Stimulated activated CD4-positive, alpha-beta T cell treated with anti-CD3 and anti-CD28 coated beads, TNF-alpha, amount 100 ng/mL, for 1 hour (primary cell): ENCODE measurements around the gene BBS9.

Experiments
- DNase-seq, 3 donors: peaks; one replicate each; pipeline ENCODE4 v3.0.0-alpha.2; 2020; ENCODE audit warnings: low read depth in 3 of 3, low spot score in 1 of 3

BBS9 gene

DNA sequence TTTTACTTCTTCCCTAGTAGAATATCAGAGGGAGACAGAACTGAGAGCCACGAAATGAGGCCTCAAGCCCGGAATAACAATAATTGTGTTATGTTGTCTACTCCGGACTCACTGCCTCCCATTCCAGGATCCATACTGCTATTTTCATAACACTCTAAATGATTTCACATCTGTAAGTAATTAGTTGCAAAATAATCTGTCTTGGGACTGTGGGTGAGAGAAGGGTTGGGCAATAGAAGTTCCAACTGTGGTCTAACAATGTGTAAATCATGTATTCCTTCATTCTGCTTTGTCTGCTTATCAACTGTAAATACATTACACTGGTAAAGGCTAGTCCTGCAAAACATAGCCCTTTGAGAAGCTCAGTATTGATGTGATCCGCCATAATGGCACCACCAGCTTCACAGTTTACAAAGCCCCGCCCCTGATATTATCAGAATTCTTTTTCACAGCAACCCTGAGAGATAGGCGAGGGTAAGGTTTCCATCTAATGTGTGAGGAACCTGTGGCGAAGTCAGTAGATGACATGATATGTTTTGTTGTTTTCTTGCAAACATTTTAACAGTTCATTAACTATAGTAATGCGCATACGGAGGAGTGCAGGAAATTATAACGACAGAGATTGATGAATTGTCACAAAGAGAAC, 510.3 kb downstream of the BBS9 start:
- DNase-seq = no peak

- no peak for DNase-seq
Observed at GRCh38 chr7:33640741-33641140, 511.4 kb downstream of the BBS9 start.

DNA sequence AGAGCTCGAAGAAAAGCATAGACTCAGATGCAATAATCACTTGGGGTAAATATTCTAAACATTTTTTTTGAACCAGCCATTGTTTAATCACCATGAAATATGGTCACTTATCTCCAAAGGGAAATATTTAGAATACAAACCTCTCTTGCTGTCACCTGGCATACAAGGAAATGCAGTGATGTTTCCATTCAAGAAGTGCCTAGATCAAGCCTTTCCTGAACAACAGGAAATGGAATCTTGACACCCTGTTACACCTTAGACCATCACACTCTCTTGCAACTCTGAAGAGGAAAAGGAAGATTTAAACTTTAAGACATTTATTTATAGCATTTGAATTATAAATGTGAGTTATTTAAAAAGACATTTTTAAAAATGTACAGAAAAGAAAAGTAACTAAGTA, 512.9 kb downstream of the BBS9 start:
- no peak for DNase-seq

GRCh38 chr7:33643530-33643929, 514.2 kb downstream of the BBS9 start:
- DNase-seq = no peak

DNA sequence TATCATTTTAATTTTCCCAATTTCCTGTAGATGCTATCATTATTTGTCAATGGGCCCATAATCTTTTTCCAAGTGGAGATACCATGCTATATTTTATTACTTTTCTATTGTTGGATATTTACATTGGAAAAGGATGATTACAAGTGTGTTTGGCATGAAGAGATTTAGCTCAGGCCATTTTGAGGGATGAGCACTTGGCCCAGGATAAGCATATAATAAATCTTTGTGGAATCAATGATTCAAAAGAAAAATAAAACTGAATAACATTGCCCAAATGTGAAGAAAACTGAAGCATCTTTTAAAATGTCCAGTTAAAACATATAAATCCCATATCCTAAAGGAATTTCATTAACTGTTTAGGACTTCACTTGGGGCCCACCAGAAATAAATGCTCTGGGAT, 515.1 kb downstream of the BBS9 start:
- no peak for DNase-seq

GRCh38 chr7:33645104-33645503, 515.7 kb downstream of the BBS9 start:
- DNase-seq = no peak

- no peak for DNase-seq
Observed at GRCh38 chr7:33646166-33646565, 516.8 kb downstream of the BBS9 start.

DNA sequence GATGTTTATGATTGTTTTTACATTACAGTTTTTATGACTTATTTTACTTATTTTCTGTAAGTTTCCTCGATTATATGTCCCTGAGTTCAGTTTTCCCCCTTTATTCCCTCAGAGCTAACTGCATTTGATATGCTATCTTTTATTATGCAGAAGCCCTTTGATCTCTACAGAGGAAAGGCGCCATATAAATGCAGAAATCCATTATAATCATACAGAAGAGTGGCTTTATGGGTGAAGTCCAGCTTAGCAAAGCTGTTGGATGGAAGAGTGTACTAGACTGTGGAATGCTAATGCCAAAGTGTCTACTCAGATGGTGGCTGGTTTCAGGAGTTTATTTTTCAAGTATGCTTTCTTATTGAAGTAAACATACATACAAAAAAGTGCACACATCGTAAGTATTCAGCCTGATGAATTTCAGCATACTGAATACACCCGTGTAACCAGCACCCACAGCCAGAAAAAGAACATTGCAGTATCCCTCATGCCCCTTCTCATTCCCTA, 517.6 kb downstream of the BBS9 start:
- DNase-seq = no peak

DNA sequence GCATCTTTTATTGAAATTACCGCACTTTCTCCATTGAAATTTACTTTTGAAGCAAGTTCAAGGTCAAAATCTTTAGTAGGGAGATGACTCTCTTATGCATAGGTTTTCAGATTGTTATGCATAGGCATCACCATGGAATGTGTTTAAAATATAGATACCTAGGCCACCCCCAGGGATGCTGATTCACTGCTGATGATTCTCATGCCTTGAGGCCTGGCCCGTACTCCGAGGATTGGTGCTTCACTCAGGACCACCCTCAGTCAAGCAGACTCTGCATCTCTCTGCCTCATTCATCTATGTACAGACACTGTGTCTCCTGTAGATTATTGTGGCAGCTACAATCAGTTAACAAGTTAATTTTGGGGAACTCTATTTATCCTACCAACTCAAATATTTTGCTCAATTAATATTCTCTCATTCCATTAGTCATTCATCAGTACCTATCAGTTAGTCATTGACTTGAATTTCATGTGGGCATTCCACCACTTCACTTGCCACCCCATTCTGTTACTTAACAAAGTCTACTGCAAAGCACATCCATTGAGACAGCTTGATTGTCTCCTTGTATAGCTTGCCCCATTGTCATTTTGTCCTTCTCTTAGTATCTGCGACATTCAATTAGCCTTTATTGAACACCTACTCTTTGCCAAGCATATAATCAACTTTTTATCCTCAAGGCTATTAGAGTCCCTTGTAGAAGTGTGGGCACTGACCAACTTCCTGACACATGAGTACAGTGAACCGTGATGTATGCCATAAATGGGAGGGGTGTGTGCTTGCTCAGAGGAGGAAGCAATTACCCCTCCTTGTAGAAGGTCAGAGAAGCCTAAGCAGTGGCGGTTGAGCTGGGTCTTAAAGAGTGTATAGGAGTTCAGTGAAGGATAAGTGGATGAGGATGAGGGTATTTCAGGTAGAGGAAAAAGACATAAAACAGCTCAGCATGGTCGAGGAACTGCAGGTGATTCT, 520.4 kb downstream of the BBS9 start:
- DNase-seq = no peak

DNA sequence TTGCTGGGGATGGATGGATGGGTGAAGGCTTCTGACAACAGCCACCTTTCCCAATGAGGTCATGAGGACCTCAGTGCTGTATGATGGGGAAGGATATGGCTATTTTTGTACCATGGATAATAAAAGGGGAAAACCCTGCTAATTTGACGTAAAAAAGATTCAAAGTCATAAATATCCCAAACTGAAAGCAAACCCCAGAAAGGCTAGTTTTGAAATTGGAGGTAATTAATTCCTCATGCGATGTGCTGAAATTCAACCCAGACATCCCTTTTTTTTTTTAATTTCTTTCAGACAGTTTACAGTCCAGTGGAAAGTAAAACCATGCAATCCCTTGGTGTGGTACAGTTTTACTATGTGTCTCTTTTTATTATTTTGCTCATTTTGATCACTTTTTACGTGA, 521.5 kb downstream of the BBS9 start:
- no peak for DNase-seq

DNA sequence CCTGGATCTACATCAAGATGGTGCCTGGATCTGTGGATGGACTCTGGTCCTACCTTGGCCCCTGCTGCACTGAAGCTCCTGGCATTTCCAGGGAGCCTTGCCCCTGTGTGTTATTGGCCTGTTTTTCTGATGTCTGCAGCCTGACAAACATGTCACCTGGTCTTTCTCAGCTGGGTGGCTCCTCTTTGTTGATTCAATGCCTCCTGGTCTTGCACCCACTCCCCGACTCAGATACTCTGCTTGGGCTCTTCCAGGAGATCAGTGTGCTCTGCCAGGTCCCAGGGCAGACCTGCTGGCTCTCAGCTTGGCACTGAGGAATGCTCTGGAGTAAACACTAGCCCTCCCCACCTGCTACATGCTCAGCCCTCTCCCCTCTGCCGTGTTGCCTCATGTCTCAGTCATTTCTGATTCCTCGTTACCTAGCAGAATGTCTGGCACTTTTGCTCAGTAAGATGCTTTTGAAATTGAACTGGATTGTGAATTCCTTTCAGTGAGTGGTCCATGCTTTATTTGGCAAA, 522.7 kb downstream of the BBS9 start:
- DNase-seq = no peak

- no peak for DNase-seq
Observed at GRCh38 chr7:33654676-33655075, 525.3 kb downstream of the BBS9 start.
